Thymus (tissue), 11 donors: ENCODE data around the gene CUL3. TPM values are rescaled to one million over a fixed set of nuclear protein-coding genes. Genes with fewer than 3 reads are reported as not detected.
"Not testable (repeated sequence)": the region's sequence is repeated elsewhere in the genome, so short reads cannot be mapped to it uniquely, and the experiment has no call there.

Experiments used
- DNase-seq, 9 donors: peaks; one replicate each; pipeline ENCODE4 v3.0.0-alpha.2; 2013; ENCODE audit warnings: low spot score in 9 of 9, low read depth in 6 of 9, missing footprints in 1 of 9
- H3K27ac ChIP-seq, 2 donors: one replicate each; pipeline ENCODE4 v1.5.1; 2013; ENCODE audit warnings: control low read depth in 1 of 2, low read depth in 1 of 2, low read length in 1 of 2, mild to moderate bottlenecking in 1 of 2, moderate library complexity in 1 of 2
- H3K27me3 ChIP-seq, 2 donors: one replicate each; pipeline ENCODE4 v1.5.1; 2013; ENCODE audit warnings: low read length in 1 of 2; ENCODE audit not compliant: control insufficient read depth in 2 of 2, insufficient read depth in 1 of 2
- H3K36me3 ChIP-seq, 2 donors: one replicate each; pipeline ENCODE4 v1.5.1; 2013; ENCODE audit warnings: low read length in 1 of 2, mild to moderate bottlenecking in 1 of 2, moderate library complexity in 1 of 2; ENCODE audit not compliant: control insufficient read depth in 2 of 2, insufficient read depth in 2 of 2
- H3K4me1 ChIP-seq, 2 donors: one replicate each; pipeline ENCODE4 v1.5.1; 2013; ENCODE audit warnings: low read length in 2 of 2; ENCODE audit not compliant: control insufficient read depth in 2 of 2, insufficient read depth in 2 of 2
- H3K4me3 ChIP-seq, 2 donors: one replicate each; pipeline ENCODE4 v1.5.1; 2013; ENCODE audit warnings: low read length in 2 of 2, control low read depth in 1 of 2, mild to moderate bottlenecking in 1 of 2
- H3K9me3 ChIP-seq, 2 donors: one replicate each; pipeline ENCODE4 v1.5.1; 2013; ENCODE audit warnings: low read length in 1 of 2, mild to moderate bottlenecking in 1 of 2; ENCODE audit not compliant: control insufficient read depth in 2 of 2, insufficient read depth in 1 of 2
- WGBS: extraction: QIAGEN DNeasy Blood & Tissue Kit; methylation state at CpG from one replicate; pipeline ENCODE4 v1.1.7; 2013; 5-methylcytosine and 5-hydroxymethylcytosine counted together
- polyA plus RNA-seq: library from polyadenylated mRNA; stranded (reverse); fragments of 200-250 nt; gene quantifications from one replicate; pipeline ENCODE4 v1.2.3, GENCODE V29; 2013
- total RNA-seq: library from RNA; stranded (reverse); fragments of 120-200 nt; gene quantifications from one replicate; pipeline ENCODE4 v1.2.4, GENCODE V29; 2013
- donor health status: healthy.

The CUL3 gene
- total and polyA plus RNA-seq, 2 donors, result 67.3 to 134 TPM

- Histone ChIP-seq H3K36me3 (peaks cover 15 to 29% of the 10 kb centered on the region in 2 donors), H3K27me3 (no peaks in the 10 kb centered on the region), H3K4me1 (no peaks in the 10 kb centered on the region)
Observed at GRCh38 chr2:224543939-224544338, 41.2 kb downstream of the CUL3 start.

GRCh38 chr2:224538561-224539138 is 46.5 kb downstream of the CUL3 start:
- 91% methylated on average over 4 of the region's 4 CpGs for WGBS
- no peaks in the 10 kb centered on the region for H3K27me3 ChIP-seq
- H3K4me1 ChIP-seq, result no peaks in the 10 kb centered on the region
- no peak for DNase-seq
- no peaks in the 10 kb centered on the region for H3K9me3 ChIP-seq
- H3K4me3 ChIP-seq, result no peak overlapping the region
- no peak overlapping the region for H3K27ac ChIP-seq
- peaks cover 11 to 33% of the 10 kb centered on the region in 2 donors for H3K36me3 ChIP-seq

More at GRCh38 chr2:224543939-224544338, 41.2 kb downstream of the CUL3 start:
- Histone ChIP-seq H3K4me3 (no peak overlapping the region), H3K27ac (no peak overlapping the region), H3K9me3 (no peaks in the 10 kb centered on the region)
- DNase-seq, result no peak

DNA sequence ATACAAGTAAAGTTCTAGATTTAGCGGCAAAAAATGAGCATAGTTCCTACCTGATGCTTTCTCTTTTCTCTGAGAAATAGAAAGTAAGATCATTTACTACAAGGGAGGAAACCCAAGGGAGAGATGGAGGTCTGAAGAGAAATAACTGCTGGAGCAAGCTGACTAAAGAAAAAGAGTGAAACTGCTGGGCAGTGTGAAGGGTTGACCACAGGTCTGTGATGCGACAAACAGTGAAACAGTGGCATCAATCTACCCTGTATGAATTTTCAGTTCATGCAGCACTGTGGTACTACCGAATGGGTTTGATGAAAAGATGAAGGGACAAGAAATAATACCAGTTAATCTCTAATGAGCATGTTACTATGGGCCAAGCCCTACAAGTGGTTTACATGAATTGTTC is 52.2 kb downstream of the CUL3 start:
- Histone ChIP-seq H3K27me3 (no peaks in the 10 kb centered on the region), H3K9me3 (no peaks in the 10 kb centered on the region), H3K27ac (no peak overlapping the region), H3K4me3 (no peak overlapping the region), H3K36me3 (peaks cover 0 to 33% of the 10 kb centered on the region in 2 donors), H3K4me1 (no peaks in the 10 kb centered on the region)
- no peak for DNase-seq
- WGBS, result 98% methylated on average over 3 of the region's 3 CpGs

- Histone ChIP-seq H3K36me3 (peaks cover 0 to 33% of the 10 kb centered on the region in 2 donors), H3K27ac (no peak overlapping the region), H3K4me1 (no peaks in the 10 kb centered on the region), H3K4me3 (no peak overlapping the region), H3K9me3 (no peaks in the 10 kb centered on the region), H3K27me3 (no peaks in the 10 kb centered on the region)
- 99% methylated on average over 1 of the region's 1 CpG for WGBS
- no peak for DNase-seq
Observed at GRCh38 chr2:224532441-224532840, 52.7 kb downstream of the CUL3 start.

DNA sequence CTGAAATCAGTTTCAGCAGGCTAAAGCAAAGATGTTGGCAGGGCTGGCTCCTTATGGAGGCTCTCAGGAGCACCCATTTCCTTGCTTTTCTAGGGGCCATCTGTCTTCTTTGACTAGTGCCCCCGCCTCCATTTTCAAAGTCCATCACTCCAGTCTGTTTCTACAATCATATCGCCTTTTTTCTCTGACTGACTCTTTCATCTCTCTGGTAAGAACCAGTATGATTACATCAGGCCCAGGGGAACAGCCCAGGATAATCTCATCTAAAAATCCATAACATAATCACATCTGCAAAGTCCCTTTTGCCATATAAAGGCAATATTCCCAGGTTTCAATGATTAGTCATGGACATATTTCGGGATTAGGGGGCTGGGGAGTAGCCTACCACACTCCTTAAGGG is 57.0 kb downstream of the CUL3 start:
- 61% methylated on average over 3 of the region's 3 CpGs for WGBS
- Histone ChIP-seq H3K4me1 (peaks cover 6% of the 10 kb centered on the region in 2 donors), H3K4me3 (no peak overlapping the region), H3K27ac (no peak overlapping the region), H3K9me3 (no peaks in the 10 kb centered on the region), H3K36me3 (peaks cover 0 to 24% of the 10 kb centered on the region in 2 donors), H3K27me3 (no peaks in the 10 kb centered on the region)
- DNase-seq, result no peak

DNA sequence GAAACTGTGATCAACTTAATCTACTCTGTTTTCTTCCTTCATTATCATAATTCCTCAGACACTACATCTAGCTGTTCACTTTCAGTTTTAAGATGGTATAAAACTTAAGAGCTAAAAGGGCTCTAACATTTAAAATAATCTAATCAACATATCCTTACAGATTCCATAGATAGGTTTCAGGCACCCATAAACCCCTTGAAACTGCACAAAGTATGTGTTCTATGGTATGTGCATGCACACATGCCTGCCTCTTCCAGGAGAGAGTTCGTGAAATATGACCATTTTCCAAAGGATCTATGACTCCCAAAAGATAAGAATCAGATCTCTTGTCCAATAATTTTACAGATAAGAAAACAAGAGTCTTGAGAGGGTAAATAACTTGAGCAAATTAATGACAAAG is 59.4 kb downstream of the CUL3 start:
- Histone ChIP-seq H3K4me1 (peaks cover 6% of the 10 kb centered on the region in 2 donors), H3K36me3 (peaks cover 0 to 12% of the 10 kb centered on the region in 2 donors), H3K4me3 (no peak overlapping the region), H3K27ac (no peak overlapping the region), H3K9me3 (no peaks in the 10 kb centered on the region), H3K27me3 (no peaks in the 10 kb centered on the region)
- WGBS, result 97% methylated on average over 1 of the region's 1 CpG
- no peak for DNase-seq

DNA sequence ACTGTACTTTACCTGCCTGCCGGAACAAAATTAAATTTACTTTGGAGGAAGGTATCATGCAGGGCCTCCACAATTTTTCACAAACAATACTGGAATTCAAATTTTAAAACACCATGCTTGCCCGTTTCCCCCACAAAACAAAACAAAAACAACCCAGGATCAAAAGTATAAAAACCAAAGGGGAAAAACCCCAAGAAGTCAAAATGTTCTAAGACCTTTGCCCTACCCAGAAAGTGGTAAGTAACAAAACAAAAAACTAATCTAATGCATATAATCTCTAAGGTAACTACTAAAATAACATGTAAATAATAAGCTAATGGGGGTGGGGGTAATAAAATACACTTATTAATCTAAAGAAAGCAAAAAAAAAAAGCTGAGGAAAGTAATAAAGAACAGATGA is 60.5 kb downstream of the CUL3 start:
- Histone ChIP-seq H3K4me3 (no peak overlapping the region), H3K27me3 (no peaks in the 10 kb centered on the region), H3K4me1 (peaks cover 8 to 9% of the 10 kb centered on the region in 2 donors), H3K36me3 (peaks cover 0 to 9% of the 10 kb centered on the region in 2 donors), H3K9me3 (no peaks in the 10 kb centered on the region), H3K27ac (no peak overlapping the region)
- 86% methylated on average over 2 of the region's 2 CpGs for WGBS
- no peak for DNase-seq

DNA sequence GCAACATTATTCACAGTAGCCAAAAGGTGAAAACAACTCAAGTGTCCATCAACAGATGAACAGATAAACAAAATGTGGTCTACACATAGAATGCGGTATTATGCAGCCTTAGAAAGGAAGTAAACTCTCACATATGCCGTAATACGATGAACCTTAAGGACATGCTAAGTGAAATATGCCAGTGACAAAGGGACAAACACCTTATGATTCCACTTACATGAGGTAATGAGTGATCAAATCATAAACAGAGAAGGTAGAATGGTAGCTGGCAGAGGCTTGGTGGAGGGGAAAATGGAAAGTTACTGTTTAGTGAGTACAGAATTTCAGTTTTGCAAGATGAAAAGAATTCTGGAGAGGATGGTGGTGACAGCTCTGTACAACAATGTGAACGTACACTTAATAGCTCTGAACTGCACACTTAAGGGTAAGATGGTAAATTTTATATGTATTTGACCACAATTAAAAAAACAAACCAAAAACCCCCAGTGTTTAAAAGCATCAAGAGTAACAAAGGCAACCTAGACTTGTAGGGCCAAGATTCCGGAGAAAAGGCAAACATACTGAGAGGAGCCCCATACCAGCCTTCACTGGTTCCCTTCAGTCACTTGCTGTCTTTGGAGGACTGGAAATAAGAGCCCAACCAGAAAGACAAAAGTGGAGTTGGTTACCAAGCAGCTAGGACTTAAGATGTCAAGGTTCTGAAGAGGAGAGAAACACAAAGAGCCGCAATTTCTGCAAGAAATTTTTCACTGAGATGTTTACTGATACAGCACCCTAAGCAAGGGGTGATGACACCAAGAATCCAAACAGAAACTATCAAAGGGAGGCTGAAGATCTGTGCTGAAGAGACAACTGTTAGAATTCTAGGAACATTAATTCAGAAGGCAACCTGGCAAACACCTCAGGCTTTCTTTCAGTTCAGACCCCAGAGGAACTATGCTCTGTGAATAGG is 61.3 kb downstream of the CUL3 start:
- H3K27ac ChIP-seq, result peak overlapping the region; percentile 45 to 68
- no peaks in the 10 kb centered on the region for H3K27me3 ChIP-seq
- WGBS, result 62% methylated on average over 6 of the region's 6 CpGs
- peaks cover 8 to 9% of the 10 kb centered on the region in 2 donors for H3K4me1 ChIP-seq
- H3K9me3 ChIP-seq, result no peaks in the 10 kb centered on the region
- DNase-seq, result peak in 3 of 9 donors; percentile 3 to 16 (median 8)
- peaks cover 0 to 7% of the 10 kb centered on the region in 2 donors for H3K36me3 ChIP-seq
- H3K4me3 ChIP-seq, result no peak overlapping the region

DNA sequence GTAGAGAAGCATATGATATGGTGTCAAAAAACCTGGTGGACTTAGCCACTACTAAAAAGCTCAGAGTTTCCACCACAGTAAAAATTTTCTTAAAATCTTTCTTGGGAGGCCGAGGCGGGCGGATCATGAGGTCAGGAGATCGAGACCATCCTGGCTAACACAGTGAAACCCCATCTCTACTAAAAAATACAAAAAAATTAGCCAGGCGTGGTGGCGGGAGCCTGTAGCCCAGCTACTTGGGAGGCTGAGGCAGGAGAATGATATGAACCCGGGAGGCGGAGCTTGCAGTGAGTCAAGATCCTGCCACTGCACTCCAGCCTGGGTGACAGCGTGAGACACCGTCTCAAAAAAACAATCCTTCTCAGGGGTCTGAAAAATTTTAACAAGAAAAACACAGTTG is 62.7 kb downstream of the CUL3 start:
- 98% methylated on average over 10 of the region's 10 CpGs for WGBS
- not testable (repeated sequence) for H3K27me3 ChIP-seq, H3K4me1 ChIP-seq, H3K27ac ChIP-seq, H3K4me3 ChIP-seq, H3K36me3 ChIP-seq, H3K9me3 ChIP-seq, DNase-seq
